Neural cell (in vitro differentiated cells): Measurements from ENCODE around the gene ACOT13.

Source experiments
- EZH2 ChIP-seq: fragments of 200-600, 300-800 bp; shearing (Covaris generic), sonication (generic); IDR thresholded peaks from 2 replicates; pipeline ENCODE4 v1.6.1; 2014; ENCODE audit warnings: antibody characterized with exemption, low read length, borderline replicate concordance, mild to moderate bottlenecking; ENCODE audit not compliant: insufficient read depth, poor library complexity, severe bottlenecking
- POLR2AphosphoS5 ChIP-seq: IDR thresholded peaks from 2 replicates; pipeline ENCODE4 v1.6.1; 2012
- RAD21 ChIP-seq: fragments of 450-650 bp; conservative IDR thresholded peaks from 2 replicates; pipeline ENCODE4 v1.6.1; 2014; ENCODE audit warnings: antibody characterized with exemption, mild to moderate bottlenecking, moderate library complexity
- SMC3 ChIP-seq: fragments of 450-650 bp; conservative IDR thresholded peaks from 2 replicates; pipeline ENCODE4 v1.6.1; 2014; ENCODE audit warnings: antibody characterized with exemption, mild to moderate bottlenecking, moderate library complexity; ENCODE audit not compliant: poor library complexity
- TAF1 ChIP-seq: IDR thresholded peaks from 2 replicates; pipeline ENCODE4 v1.6.1; 2012; ENCODE audit warnings: low read depth
- TF ChIP-seq, protein P1 (sequence below): fragments of 450-650 bp; IDR thresholded peaks from 2 replicates; pipeline ENCODE4 v1.5.1; 2014; ENCODE audit warnings: antibody characterized with exemption, mild to moderate bottlenecking, moderate library complexity; ENCODE audit not compliant: poor library complexity, severe bottlenecking
- TF ChIP-seq, protein P2 (sequence below): IDR thresholded peaks from 2 replicates; pipeline ENCODE4 v1.6.1; 2012; ENCODE audit warnings: borderline replicate concordance

DNA sequence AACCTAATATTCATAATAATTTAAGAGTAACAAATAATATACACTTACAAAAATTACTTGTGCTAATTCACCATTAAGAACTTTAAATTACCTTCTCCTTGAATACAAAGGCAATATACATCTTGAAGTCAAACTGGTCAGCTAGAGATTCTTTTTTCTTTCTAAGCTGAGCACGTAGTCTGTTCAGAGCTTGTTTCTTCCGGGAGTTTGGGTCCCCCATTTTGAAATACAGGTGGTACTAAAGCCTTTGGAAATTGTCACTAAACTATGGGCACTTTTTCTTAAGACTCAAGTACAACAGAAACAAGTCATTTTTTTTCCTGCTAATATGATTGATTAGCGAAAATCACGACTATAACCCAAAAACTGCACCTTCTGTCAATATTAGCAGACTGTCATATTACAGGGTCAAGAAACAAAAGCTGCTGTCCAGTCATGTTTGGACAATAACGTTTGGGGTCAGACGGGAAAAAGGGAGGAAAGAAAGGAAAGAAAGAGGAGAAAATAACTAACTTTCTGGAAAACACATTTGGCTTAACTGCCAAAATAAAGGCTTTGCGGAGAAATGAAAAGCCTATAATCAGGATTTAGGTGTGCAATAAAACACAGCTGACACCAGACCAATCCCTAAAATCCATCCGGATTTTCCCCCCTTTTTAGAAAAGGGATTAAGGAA, 51.7 kb downstream of the ACOT13 start:
- TF ChIP-seq POLR2AphosphoS5 (no peak), TAF1 (no peak), SMC3 (no peak), RAD21 (no peak), EZH2 (no peak)
- TF ChIP-seq, protein P1, sequence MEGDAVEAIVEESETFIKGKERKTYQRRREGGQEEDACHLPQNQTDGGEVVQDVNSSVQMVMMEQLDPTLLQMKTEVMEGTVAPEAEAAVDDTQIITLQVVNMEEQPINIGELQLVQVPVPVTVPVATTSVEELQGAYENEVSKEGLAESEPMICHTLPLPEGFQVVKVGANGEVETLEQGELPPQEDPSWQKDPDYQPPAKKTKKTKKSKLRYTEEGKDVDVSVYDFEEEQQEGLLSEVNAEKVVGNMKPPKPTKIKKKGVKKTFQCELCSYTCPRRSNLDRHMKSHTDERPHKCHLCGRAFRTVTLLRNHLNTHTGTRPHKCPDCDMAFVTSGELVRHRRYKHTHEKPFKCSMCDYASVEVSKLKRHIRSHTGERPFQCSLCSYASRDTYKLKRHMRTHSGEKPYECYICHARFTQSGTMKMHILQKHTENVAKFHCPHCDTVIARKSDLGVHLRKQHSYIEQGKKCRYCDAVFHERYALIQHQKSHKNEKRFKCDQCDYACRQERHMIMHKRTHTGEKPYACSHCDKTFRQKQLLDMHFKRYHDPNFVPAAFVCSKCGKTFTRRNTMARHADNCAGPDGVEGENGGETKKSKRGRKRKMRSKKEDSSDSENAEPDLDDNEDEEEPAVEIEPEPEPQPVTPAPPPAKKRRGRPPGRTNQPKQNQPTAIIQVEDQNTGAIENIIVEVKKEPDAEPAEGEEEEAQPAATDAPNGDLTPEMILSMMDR = no peak
- TF ChIP-seq, protein P2, sequence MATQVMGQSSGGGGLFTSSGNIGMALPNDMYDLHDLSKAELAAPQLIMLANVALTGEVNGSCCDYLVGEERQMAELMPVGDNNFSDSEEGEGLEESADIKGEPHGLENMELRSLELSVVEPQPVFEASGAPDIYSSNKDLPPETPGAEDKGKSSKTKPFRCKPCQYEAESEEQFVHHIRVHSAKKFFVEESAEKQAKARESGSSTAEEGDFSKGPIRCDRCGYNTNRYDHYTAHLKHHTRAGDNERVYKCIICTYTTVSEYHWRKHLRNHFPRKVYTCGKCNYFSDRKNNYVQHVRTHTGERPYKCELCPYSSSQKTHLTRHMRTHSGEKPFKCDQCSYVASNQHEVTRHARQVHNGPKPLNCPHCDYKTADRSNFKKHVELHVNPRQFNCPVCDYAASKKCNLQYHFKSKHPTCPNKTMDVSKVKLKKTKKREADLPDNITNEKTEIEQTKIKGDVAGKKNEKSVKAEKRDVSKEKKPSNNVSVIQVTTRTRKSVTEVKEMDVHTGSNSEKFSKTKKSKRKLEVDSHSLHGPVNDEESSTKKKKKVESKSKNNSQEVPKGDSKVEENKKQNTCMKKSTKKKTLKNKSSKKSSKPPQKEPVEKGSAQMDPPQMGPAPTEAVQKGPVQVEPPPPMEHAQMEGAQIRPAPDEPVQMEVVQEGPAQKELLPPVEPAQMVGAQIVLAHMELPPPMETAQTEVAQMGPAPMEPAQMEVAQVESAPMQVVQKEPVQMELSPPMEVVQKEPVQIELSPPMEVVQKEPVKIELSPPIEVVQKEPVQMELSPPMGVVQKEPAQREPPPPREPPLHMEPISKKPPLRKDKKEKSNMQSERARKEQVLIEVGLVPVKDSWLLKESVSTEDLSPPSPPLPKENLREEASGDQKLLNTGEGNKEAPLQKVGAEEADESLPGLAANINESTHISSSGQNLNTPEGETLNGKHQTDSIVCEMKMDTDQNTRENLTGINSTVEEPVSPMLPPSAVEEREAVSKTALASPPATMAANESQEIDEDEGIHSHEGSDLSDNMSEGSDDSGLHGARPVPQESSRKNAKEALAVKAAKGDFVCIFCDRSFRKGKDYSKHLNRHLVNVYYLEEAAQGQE = no peak
